Mucosa of descending colon (tissue), 3 donors: ENCODE data around the gene PDE4B. TPM values are rescaled to one million over a fixed set of nuclear protein-coding genes. Genes with fewer than 3 reads are reported as not detected.
A peak's percentile ranks its signal among the peaks of the same experiment; 100 is the strongest.

ENCODE experiments used
- ATAC-seq: fragments of 200-7000 bp; cut with Tn5 transposase; one replicate; pipeline ENCODE4 v1.9.1; 2020; ENCODE audit warnings: mild to moderate bottlenecking, moderate library complexity
- DNase-seq, 3 donors: peaks; one replicate each; pipeline ENCODE4 v3.0.0-alpha.2; 2020
- H3K36me3 ChIP-seq: fragments of 200-600 bp; one replicate; pipeline ENCODE4 v1.8.0; 2021; ENCODE audit warnings: low read depth, mild to moderate bottlenecking
- H3K4me1 ChIP-seq: fragments of 200-600 bp; one replicate; pipeline ENCODE4 v1.8.0; 2021; ENCODE audit warnings: low read depth, mild to moderate bottlenecking
- H3K4me3 ChIP-seq: fragments of 200-600 bp; one replicate; pipeline ENCODE4 v1.8.0; 2021; ENCODE audit warnings: mild to moderate bottlenecking
- H3K9me3 ChIP-seq: fragments of 200-600 bp; one replicate; pipeline ENCODE4 v1.8.0; 2021; ENCODE audit warnings: mild to moderate bottlenecking
- intact Hi-C, 2 donors: fragments of 100-400 bp; cut with DNase I in 1 of 2; cut with micrococcal nuclease in 1 of 2; formaldehyde crosslinking; loops; one replicate each; pipeline versions ENCODE4 v1.11.0 to v1.11.1; 2022; cut with DNase I, micrococcal nuclease
- total RNA-seq, 3 donors: library from RNA; stranded (reverse); fragmentation: NEBNext Ultra II Directional in 2 of 3; extraction: Animal tissue kit (Norgen Biotek cat#: 25700) in 2 of 3; gene quantifications; one replicate each; pipeline versions ENCODE4 v1.2.1 to v1.2.4, GENCODE V29; 2021 to 2023
- TF ChIP-seq, protein P1 (sequence below): fragments of 200-600 bp; IDR thresholded peaks from one replicate; pipeline ENCODE4 v1.8.0; 2022; ENCODE audit warnings: antibody characterized with exemption, mild to moderate bottlenecking
- donor health status: DM: no; HTN: no; CAD: no; lungs with moderate emphysema.
- donor health status: DM: no; HTN: no; CAD: no.
- donor health status: DM: no; HTN: yes; CAD: no.

The PDE4B gene
- total RNA-seq, 3 donors from 2014 or later = 3.4 to 6.6 (median 4.9) TPM

GRCh38 chr1:66374561-66375111 lies 581.9 kb downstream of the PDE4B start:
- H3K9me3 ChIP-seq = no peaks in the 10 kb centered on the region
- TF ChIP-seq, protein P1, sequence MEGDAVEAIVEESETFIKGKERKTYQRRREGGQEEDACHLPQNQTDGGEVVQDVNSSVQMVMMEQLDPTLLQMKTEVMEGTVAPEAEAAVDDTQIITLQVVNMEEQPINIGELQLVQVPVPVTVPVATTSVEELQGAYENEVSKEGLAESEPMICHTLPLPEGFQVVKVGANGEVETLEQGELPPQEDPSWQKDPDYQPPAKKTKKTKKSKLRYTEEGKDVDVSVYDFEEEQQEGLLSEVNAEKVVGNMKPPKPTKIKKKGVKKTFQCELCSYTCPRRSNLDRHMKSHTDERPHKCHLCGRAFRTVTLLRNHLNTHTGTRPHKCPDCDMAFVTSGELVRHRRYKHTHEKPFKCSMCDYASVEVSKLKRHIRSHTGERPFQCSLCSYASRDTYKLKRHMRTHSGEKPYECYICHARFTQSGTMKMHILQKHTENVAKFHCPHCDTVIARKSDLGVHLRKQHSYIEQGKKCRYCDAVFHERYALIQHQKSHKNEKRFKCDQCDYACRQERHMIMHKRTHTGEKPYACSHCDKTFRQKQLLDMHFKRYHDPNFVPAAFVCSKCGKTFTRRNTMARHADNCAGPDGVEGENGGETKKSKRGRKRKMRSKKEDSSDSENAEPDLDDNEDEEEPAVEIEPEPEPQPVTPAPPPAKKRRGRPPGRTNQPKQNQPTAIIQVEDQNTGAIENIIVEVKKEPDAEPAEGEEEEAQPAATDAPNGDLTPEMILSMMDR = no peak
- ATAC-seq = peak; percentile 61
- no peaks in the 10 kb centered on the region for H3K36me3 ChIP-seq
- DNase-seq = no peak
- H3K4me1 ChIP-seq = no peaks in the 10 kb centered on the region
- H3K4me3 ChIP-seq = no peak overlapping the region
- intact Hi-C loops = no loop called here

DNA sequence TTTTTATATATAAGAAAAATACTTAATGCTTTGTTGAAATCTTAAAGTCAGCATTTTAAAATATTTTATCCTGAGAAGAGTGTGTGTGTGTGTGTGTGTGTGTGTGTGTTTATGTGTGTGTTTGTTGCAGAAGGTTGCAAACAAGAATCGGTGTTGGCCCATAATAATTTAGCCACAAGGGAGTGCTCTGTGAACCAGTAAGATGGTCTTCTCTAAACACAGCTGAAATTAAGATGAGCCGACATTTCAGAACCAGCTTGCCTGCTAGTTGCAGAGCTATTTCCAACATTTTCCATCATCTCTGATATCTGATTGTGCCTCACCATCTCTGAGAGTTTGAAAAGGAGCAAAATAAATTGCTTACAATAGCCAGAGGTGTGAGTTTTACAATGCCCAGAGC lies 582.4 kb downstream of the PDE4B start:
- ATAC-seq (no peak), DNase-seq (no peak)
- Histone ChIP-seq H3K36me3 (no peaks in the 10 kb centered on the region), H3K9me3 (no peaks in the 10 kb centered on the region), H3K4me3 (no peak overlapping the region), H3K4me1 (no peaks in the 10 kb centered on the region)
- TF ChIP-seq, protein P1 = no peak
- intact Hi-C loops = no loop called here

DNA sequence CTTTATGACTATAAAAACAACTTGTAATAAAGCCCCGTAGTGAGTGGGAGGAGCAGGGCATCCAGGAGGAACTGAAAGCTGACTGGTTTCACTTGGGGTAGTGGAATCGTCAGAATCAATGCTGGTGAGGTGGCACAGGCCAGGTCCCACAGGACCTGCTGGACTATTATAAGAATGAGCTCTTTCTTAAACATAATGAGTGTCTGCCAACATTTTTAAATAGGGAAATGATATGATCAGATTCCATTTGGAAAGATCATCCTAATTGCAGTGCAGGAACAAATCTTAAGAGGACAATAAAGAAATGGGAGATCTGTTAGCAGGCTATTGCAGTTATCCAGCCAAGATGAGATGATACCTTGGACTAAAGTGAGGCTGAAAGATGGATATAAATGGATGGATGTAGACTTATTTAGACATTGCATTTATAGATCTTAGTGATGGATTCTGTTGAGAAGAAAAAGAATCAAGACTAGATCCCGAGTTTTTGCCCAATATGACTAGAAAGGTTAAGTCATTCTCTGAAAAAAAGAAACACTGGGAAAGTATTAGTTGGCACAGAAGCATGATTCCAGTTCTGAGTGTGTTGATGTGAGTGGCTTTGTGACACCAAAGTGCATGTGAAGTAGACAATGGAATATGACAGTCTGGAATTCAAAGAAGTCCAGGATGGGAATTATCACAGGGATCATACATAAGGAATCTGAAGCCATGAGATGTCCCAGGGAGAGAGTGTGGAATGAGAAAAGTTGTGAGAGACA lies 587.9 kb downstream of the PDE4B start:
- H3K36me3 ChIP-seq = no peaks in the 10 kb centered on the region
- intact Hi-C loops = no loop called here
- H3K4me3 ChIP-seq = no peak overlapping the region
- DNase-seq (peak in 2 of 3 donors; percentile 39 to 48), ATAC-seq (peak; percentile 88)
- H3K9me3 ChIP-seq = no peaks in the 10 kb centered on the region
- TF ChIP-seq, protein P1 = no peak
- no peaks in the 10 kb centered on the region for H3K4me1 ChIP-seq

GRCh38 chr1:66381621-66382275 lies 589.1 kb downstream of the PDE4B start:
- Histone ChIP-seq H3K4me1 (no peaks in the 10 kb centered on the region), H3K4me3 (no peak overlapping the region), H3K36me3 (no peaks in the 10 kb centered on the region), H3K9me3 (peaks cover 3% of the 10 kb centered on the region)
- TF ChIP-seq, protein P1 = no peak
- intact Hi-C loops = no loop called here
- DNase-seq (peak in 1 of 3 donors; percentile 43), ATAC-seq (no peak)

DNA sequence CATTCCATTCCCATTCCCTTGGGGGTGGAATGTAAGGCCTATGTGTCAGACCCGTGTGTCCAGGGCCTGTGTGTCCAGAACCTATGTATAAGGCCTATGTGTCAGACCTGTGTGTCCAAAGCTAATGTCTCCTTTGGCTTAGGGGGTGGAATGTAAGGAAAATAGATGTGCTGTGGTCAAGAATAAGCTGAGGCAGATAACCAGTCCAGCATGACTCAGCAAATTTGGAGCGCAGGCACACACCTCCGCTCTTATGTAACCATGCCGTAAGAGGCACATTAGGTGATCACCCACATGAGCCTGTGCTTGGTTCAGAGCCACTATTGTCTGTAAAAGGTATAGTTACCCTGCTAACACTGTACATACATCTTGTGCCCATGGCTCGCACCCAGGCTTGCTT lies 590.5 kb downstream of the PDE4B start:
- DNase-seq = no peak
- no peak for ATAC-seq
- H3K9me3 ChIP-seq = peaks cover 5% of the 10 kb centered on the region
- H3K36me3 ChIP-seq = no peaks in the 10 kb centered on the region
- H3K4me1 ChIP-seq = no peaks in the 10 kb centered on the region
- TF ChIP-seq, protein P1 = no peak
- intact Hi-C loops = no loop called here
- no peak overlapping the region for H3K4me3 ChIP-seq
